Endothelial cell of umbilical vein (primary cell): ENCODE data around the gene RAB1B. TPM values are rescaled to one million over a fixed set of nuclear protein-coding genes. Genes with fewer than 3 reads are reported as not detected.

Experiments
- BruUV-seq: library from RNA; stranded (reverse); fragments of 400-500 nt; replicated peaks from 2 replicates; lab custom pipeline; 2021; lab: Mats Ljungman, UMichigan
- CTCF ChIA-PET: fragments of 300-600, 350-600 bp; sonication (Branson Sonifier 250); formaldehyde crosslinking; loops from one replicate; lab custom pipeline; 2021; ENCODE audit warnings: antibody characterized with exemption, inconsistent platforms; lab: Charles Lee
- POLR2A ChIA-PET: fragments of 300-600, 350-600 bp; sonication (Branson Sonifier 250); formaldehyde crosslinking; loops from one replicate; lab custom pipeline; 2021; ENCODE audit warnings: antibody characterized with exemption, inconsistent platforms; lab: Charles Lee
- DNase-seq: peaks from one replicate; pipeline ENCODE4 v3.0.0-alpha.2; 2011; ENCODE audit warnings: low read depth, low spot score
- FAIRE-seq: peaks from 2 replicates; lab custom pipeline; 2011; peaks lifted over from hg19 to GRCh38; lab: Jason Lieb, UNC
- H2AFZ ChIP-seq: 2 replicates; pipeline ENCODE4 v1.6.0; 2012; ENCODE audit warnings: low read depth, low read length, control low read depth, inconsistent platforms
- H3K27ac ChIP-seq: 2 replicates; pipeline ENCODE4 v1.5.1; 2011; ENCODE audit warnings: low read depth, mild to moderate bottlenecking, control low read depth, low read length, moderate library complexity; ENCODE audit not compliant: insufficient read depth
- H3K27me3 ChIP-seq, 2 experiments: 2 replicates each; pipeline versions ENCODE4 v1.6.0 to v1.6.1; 2011; ENCODE audit warnings: low read length in 2 of 2, mixed read lengths in 1 of 2; ENCODE audit not compliant: control insufficient read depth in 2 of 2, insufficient read depth in 2 of 2
- H3K36me3 ChIP-seq, 2 experiments: 2 replicates in 1 of 2; 3 replicates in 1 of 2; pipeline ENCODE4 v1.5.1; 2011; ENCODE audit warnings: low read length in 2 of 2, mild to moderate bottlenecking in 1 of 2, moderate library complexity in 1 of 2; ENCODE audit not compliant: control insufficient read depth in 2 of 2, insufficient read depth in 2 of 2; ENCODE audit errors: extremely low read depth in 1 of 2
- H3K4me1 ChIP-seq: 3 replicates; pipeline ENCODE4 v1.5.1; 2011; ENCODE audit warnings: mild to moderate bottlenecking, low read length; ENCODE audit not compliant: control insufficient read depth, insufficient read depth; ENCODE audit errors: extremely low read depth
- H3K4me2 ChIP-seq: 2 replicates; pipeline ENCODE4 v1.6.1; 2011; ENCODE audit warnings: low read length, control low read depth, mixed read lengths; ENCODE audit not compliant: insufficient read depth
- H3K4me3 ChIP-seq, 3 experiments: fragments of 200-600 bp in 1 of 3; sonication (generic), shearing (Covaris generic) in 1 of 3; replicated peaks in 1 of 3; 2 replicates each; pipeline ENCODE4 v1.5.1; 2011 to 2016; ENCODE audit warnings: control low read depth in 3 of 3, low read length in 3 of 3, mild to moderate bottlenecking in 2 of 3, inconsistent platforms in 1 of 3, low read depth in 1 of 3, moderate library complexity in 1 of 3; ENCODE audit not compliant: insufficient read depth in 1 of 3
- H3K79me2 ChIP-seq: 2 replicates; pipeline ENCODE4 v1.6.0; 2012; ENCODE audit warnings: low read length, inconsistent platforms; ENCODE audit not compliant: control insufficient read depth, insufficient read depth
- H3K9ac ChIP-seq: replicated peaks from 2 replicates; pipeline ENCODE3; 2011; ENCODE audit warnings: low read length, control low read depth; ENCODE audit not compliant: insufficient read depth; ENCODE audit errors: extremely low read depth
- H3K9me1 ChIP-seq: replicated peaks from 3 replicates; pipeline ENCODE4 v1.6.0; 2011; ENCODE audit warnings: mild to moderate bottlenecking, low read length; ENCODE audit not compliant: control insufficient read depth, insufficient read depth; ENCODE audit errors: extremely low read depth
- H3K9me3 ChIP-seq: replicated peaks from 2 replicates; pipeline ENCODE4 v1.5.1; 2012; ENCODE audit warnings: low read length, inconsistent platforms; ENCODE audit not compliant: control insufficient read depth, insufficient read depth
- H4K20me1 ChIP-seq: replicated peaks from 2 replicates; pipeline ENCODE3; 2011; ENCODE audit warnings: mild to moderate bottlenecking, low read length; ENCODE audit not compliant: control insufficient read depth, insufficient read depth; ENCODE audit errors: extremely low read depth
- EZH2 ChIP-seq: IDR thresholded peaks from 2 replicates; pipeline ENCODE4 v1.6.1; 2012; ENCODE audit warnings: borderline replicate concordance, low read depth, mild to moderate bottlenecking, moderate library complexity, low read length, inconsistent platforms; ENCODE audit not compliant: severe bottlenecking
- FOS ChIP-seq: IDR thresholded peaks from 2 replicates; pipeline ENCODE4 v1.6.1; 2011; ENCODE audit warnings: mild to moderate bottlenecking, low read length, moderate library complexity, borderline replicate concordance; ENCODE audit not compliant: insufficient read depth
- GATA2 ChIP-seq: IDR thresholded peaks from 2 replicates; pipeline ENCODE4 v1.7.0; 2011; ENCODE audit warnings: low read depth, mild to moderate bottlenecking, moderate library complexity, mixed read lengths, low read length; ENCODE audit not compliant: insufficient read length, insufficient read depth
- JUN ChIP-seq: IDR thresholded peaks from 2 replicates; pipeline ENCODE4 v1.6.1; 2011; ENCODE audit warnings: borderline replicate concordance, low read depth; ENCODE audit not compliant: insufficient read length, insufficient read depth
- MYC ChIP-seq: IDR thresholded peaks from one replicate; pipeline ENCODE4 v1.6.1; 2011; ENCODE audit warnings: mild to moderate bottlenecking, low read depth, low read length
- POLR2A ChIP-seq: IDR thresholded peaks from 2 replicates; pipeline ENCODE4 v1.6.1; 2012; ENCODE audit warnings: low read depth, mild to moderate bottlenecking, control low read depth, low read length
- dilution Hi-C: fragments of 300-500 bp; cut with MboI; formaldehyde crosslinking; loops from one replicate; pipeline ENCODE4 v1.15.0; 2019; ENCODE audit warnings: low sequenced_read_pairs; ENCODE audit not compliant: extremely low pct_ligation_motif_present
- intact Hi-C: fragments of 100-400 bp; cut with micrococcal nuclease; formaldehyde crosslinking; loops from one replicate; pipeline ENCODE4 v1.10.0; 2022
- polyA plus RNA-seq, 4 experiments: library from polyadenylated mRNA; depleted of rRNA in 3 of 4; stranded (reverse) in 3 of 4; unstranded in 1 of 4; fragments of >200 nt; gene quantifications; 2 replicates each; pipeline versions ENCODE4 v1.2.1 to v1.2.3, GENCODE V29; 2011 to 2012; ENCODE audit warnings: missing spikeins in 1 of 4
- total RNA-seq: library from RNA; stranded (reverse); gene quantifications from 2 replicates; pipeline ENCODE4 v1.2.3, GENCODE V29; 2021
- TF ChIP-seq, protein P1 (sequence below): IDR thresholded peaks from 2 replicates; pipeline ENCODE4 v1.6.1; 2011; ENCODE audit not compliant: insufficient read depth, insufficient read length

Gene RAB1B
- total and polyA plus RNA-seq, 2 donors (not counting 3 experiments of a cell fraction or from before 2014, with no cell fraction given), result 171 to 383 TPM

DNA sequence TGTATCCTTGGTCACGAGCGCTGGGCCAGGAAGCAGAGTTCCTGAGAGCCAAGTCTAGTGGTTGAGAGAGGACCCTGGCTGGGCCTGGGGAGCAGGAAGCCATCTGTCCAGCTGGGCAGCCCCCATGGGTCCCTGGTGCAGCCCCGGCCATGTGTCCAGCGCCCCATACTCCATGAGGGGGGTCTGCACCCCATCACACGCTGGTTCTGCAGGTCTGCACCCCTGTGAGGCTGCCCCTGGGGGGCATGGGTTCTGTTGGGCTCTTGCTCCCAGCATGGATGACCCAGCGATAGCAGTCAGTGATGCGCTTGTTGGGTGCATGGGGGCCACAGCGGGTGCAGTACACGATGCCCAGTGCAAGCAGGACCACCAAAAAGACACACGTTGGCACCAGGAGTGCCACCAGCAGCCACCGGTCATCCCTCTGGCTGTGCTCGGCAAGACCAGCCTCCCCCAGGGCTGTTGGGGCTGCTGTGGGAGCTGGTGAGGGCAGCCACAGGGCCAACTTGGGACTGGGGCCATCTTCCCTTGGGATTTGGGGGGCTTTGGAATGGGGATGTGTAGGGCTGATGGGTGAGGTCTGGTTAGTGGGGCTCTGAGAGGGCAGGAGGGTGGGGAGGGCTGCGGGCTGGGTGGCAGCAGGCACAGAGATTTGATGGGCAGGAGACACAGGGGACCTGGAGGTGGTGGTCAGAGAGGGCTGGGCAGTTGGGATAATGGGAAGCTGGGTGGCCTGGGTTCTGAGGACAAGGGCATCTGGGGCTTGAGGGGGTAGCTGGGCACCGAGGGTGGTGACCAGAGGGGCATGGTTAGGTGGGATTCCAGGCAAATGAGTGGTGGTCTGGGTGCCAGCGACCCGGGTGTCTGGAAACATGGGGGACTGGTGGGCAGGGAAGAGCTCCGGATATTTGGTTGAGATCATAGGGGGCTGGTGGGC, 46.4 kb downstream of the RAB1B start:
- no peak overlapping the region for H3K27ac ChIP-seq
- peaks cover 6 to 7% of the 10 kb centered on the region in 2 experiments for H3K27me3 ChIP-seq
- DNase-seq (no peak), FAIRE-seq (no peak)
- dilution Hi-C loops (no loop called here), intact Hi-C loops (loop anchor here (5.0 kb wide), 1 partner anchor 122 kb away; the partner anchor contains the start of gene MRPL11)
- peaks cover 4% of the 10 kb centered on the region for H3K4me1 ChIP-seq
- H3K79me2 ChIP-seq, result no peaks in the 10 kb centered on the region
- no peak overlapping the region for H3K4me3 ChIP-seq
- no peaks in the 10 kb centered on the region for H4K20me1 ChIP-seq
- no peaks in the 10 kb centered on the region for H3K9me1 ChIP-seq
- H3K9me3 ChIP-seq, result no peaks in the 10 kb centered on the region
- H3K9ac ChIP-seq, result no peak overlapping the region
- POLR2A ChIA-PET, result no interaction called here
- CTCF ChIA-PET, result interaction anchor here (1.4 to 9.5 kb wide), 2 partner anchors 18 to 74 kb away, joined by 3 to 225 read pairs; partner anchors contain the start of gene RIN1
- no TSS peak for BruUV-seq
- no peak overlapping the region for H3K4me2 ChIP-seq
- no peak for TF ChIP-seq FOS
- no peak for TF ChIP-seq MYC
- TF ChIP-seq JUN, result no peak
- TF ChIP-seq EZH2, result no peak
- TF ChIP-seq, protein P1, sequence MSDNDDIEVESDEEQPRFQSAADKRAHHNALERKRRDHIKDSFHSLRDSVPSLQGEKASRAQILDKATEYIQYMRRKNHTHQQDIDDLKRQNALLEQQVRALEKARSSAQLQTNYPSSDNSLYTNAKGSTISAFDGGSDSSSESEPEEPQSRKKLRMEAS, result no peak
- TF ChIP-seq POLR2A, result no peak
- no peak for TF ChIP-seq GATA2
- H3K36me3 ChIP-seq, result no peaks in the 10 kb centered on the region
- no peak overlapping the region for H2AFZ ChIP-seq
